H9 (cell line): ENCODE data around the gene MGAT5B. TPM values are rescaled to one million over a fixed set of nuclear protein-coding genes. Genes with fewer than 3 reads are reported as not detected.

Source experiments
- DNase-seq: peaks from one replicate; pipeline ENCODE4 v3.0.0-alpha.2; 2017
- H2AFZ ChIP-seq: one replicate; pipeline ENCODE4 v1.6.1; 2013; ENCODE audit warnings: mild to moderate bottlenecking, low read length, control low read depth, moderate library complexity
- H2AK5ac ChIP-seq: 2 replicates; pipeline ENCODE4 v1.6.1; 2013; ENCODE audit warnings: low read length, control low read depth, mixed read lengths; ENCODE audit not compliant: insufficient read length
- H2BK120ac ChIP-seq: one replicate; pipeline ENCODE4 v1.6.1; 2013; ENCODE audit warnings: low read depth, mild to moderate bottlenecking, low read length, control low read depth, inconsistent platforms; ENCODE audit not compliant: poor library complexity, severe bottlenecking
- H2BK12ac ChIP-seq: 2 replicates; pipeline ENCODE4 v1.6.1; 2013; ENCODE audit warnings: low read length, control low read depth, mixed read lengths, low read depth; ENCODE audit not compliant: insufficient read length
- H2BK15ac ChIP-seq: 2 replicates; pipeline ENCODE4 v1.6.1; 2013; ENCODE audit warnings: low read depth, low read length, control low read depth
- H2BK20ac ChIP-seq: one replicate; pipeline ENCODE4 v1.6.1; 2013; ENCODE audit warnings: low read depth, mild to moderate bottlenecking, low read length, control low read depth, inconsistent platforms; ENCODE audit not compliant: poor library complexity, severe bottlenecking
- H2BK5ac ChIP-seq: 2 replicates; pipeline ENCODE4 v1.6.1; 2013; ENCODE audit warnings: low read length, control low read depth, mixed read lengths; ENCODE audit not compliant: insufficient read length
- H3K14ac ChIP-seq: 2 replicates; pipeline ENCODE4 v1.6.1; 2013; ENCODE audit warnings: low read length, control low read depth; ENCODE audit not compliant: insufficient read depth
- H3K18ac ChIP-seq: 2 replicates; pipeline ENCODE4 v1.6.1; 2013; ENCODE audit warnings: low read depth, mild to moderate bottlenecking, mixed read lengths, low read length, control low read depth; ENCODE audit not compliant: insufficient read length
- H3K23ac ChIP-seq: 2 replicates; pipeline ENCODE4 v1.6.1; 2013; ENCODE audit warnings: low read length, control low read depth, mixed read lengths, low read depth; ENCODE audit not compliant: insufficient read length
- H3K23me2 ChIP-seq: 2 replicates; pipeline ENCODE4 v1.6.1; 2013; ENCODE audit warnings: low read depth, mild to moderate bottlenecking, mixed read lengths, low read length, control low read depth; ENCODE audit not compliant: insufficient read length, poor library complexity, severe bottlenecking
- H3K27ac ChIP-seq: 2 replicates; pipeline ENCODE4 v1.5.1; 2013; ENCODE audit warnings: low read length, control low read depth, mixed read lengths, low read depth; ENCODE audit not compliant: insufficient read length
- H3K27me3 ChIP-seq: 2 replicates; pipeline ENCODE4 v1.6.1; 2013; ENCODE audit warnings: low read length, control low read depth, inconsistent platforms; ENCODE audit not compliant: insufficient read depth
- H3K4ac ChIP-seq: 2 replicates; pipeline ENCODE4 v1.6.1; 2013; ENCODE audit warnings: low read depth, mild to moderate bottlenecking, control low read depth, inconsistent platforms, low read length, moderate library complexity
- H3K4me1 ChIP-seq: 2 replicates; pipeline ENCODE4 v1.6.1; 2013; ENCODE audit warnings: low read length, control low read depth, inconsistent platforms; ENCODE audit not compliant: insufficient read depth
- H3K4me2 ChIP-seq: 2 replicates; pipeline ENCODE4 v1.6.1; 2013; ENCODE audit warnings: low read length, control low read depth, mixed read lengths; ENCODE audit not compliant: insufficient read length, insufficient read depth
- H3K56ac ChIP-seq: 2 replicates; pipeline ENCODE4 v1.6.1; 2013; ENCODE audit warnings: low read depth, mild to moderate bottlenecking, mixed read lengths, low read length, control low read depth; ENCODE audit not compliant: insufficient read length
- H3K79me1 ChIP-seq: 2 replicates; pipeline ENCODE4 v1.6.1; 2013; ENCODE audit warnings: low read depth, mild to moderate bottlenecking, moderate library complexity, low read length, control low read depth, inconsistent platforms; ENCODE audit not compliant: insufficient read depth, poor library complexity, severe bottlenecking
- H3K79me2 ChIP-seq: 2 replicates; pipeline ENCODE4 v1.6.1; 2013; ENCODE audit warnings: low read length, control low read depth, inconsistent platforms; ENCODE audit not compliant: insufficient read depth
- H3K9ac ChIP-seq: 2 replicates; pipeline ENCODE4 v1.6.1; 2013; ENCODE audit warnings: low read length, control low read depth, mixed read lengths; ENCODE audit not compliant: insufficient read length; ENCODE audit errors: extremely low read depth
- H3K9me3 ChIP-seq: one replicate; pipeline ENCODE4 v1.6.1; 2013; ENCODE audit warnings: low read depth, low read length, inconsistent platforms; ENCODE audit not compliant: control insufficient read depth
- H3T11ph ChIP-seq: one replicate; pipeline ENCODE4 v1.6.1; 2013; ENCODE audit warnings: mild to moderate bottlenecking, low read length, control low read depth, inconsistent platforms
- H4K20me1 ChIP-seq: one replicate; pipeline ENCODE4 v1.6.1; 2013; ENCODE audit not compliant: control insufficient read depth, insufficient read length, insufficient read depth
- H4K5ac ChIP-seq: 2 replicates; pipeline ENCODE4 v1.6.1; 2013; ENCODE audit warnings: low read depth, mild to moderate bottlenecking, mixed read lengths, low read length, control low read depth; ENCODE audit not compliant: insufficient read length
- H4K8ac ChIP-seq: replicated peaks from 2 replicates; pipeline ENCODE4 v1.6.1; 2013; ENCODE audit warnings: low read length, control low read depth, mixed read lengths, low read depth; ENCODE audit not compliant: insufficient read length
- H4K91ac ChIP-seq: 2 replicates; pipeline ENCODE4 v1.6.1; 2013; ENCODE audit warnings: low read depth, mild to moderate bottlenecking, moderate library complexity, mixed read lengths, low read length, control low read depth; ENCODE audit not compliant: insufficient read length
- H3K27ac Mint-ChIP-seq, 3 experiments: 2 replicates in 2 of 3; 3 replicates in 1 of 3; pipeline ENCODE4 v1.8.0; 2020 to 2021; ENCODE audit warnings: mixed read lengths in 3 of 3, mild to moderate bottlenecking in 1 of 3, moderate library complexity in 1 of 3
- H3K27me3 Mint-ChIP-seq: 2 replicates; pipeline ENCODE4 v1.8.0; 2021; ENCODE audit warnings: low read depth, mild to moderate bottlenecking, moderate library complexity, mixed read lengths
- H3K36me3 Mint-ChIP-seq, 3 experiments: 2 replicates in 2 of 3; 3 replicates in 1 of 3; pipeline ENCODE4 v1.8.0; 2020 to 2021; ENCODE audit warnings: low read depth in 3 of 3, mixed read lengths in 3 of 3; ENCODE audit not compliant: insufficient read depth in 1 of 3
- H3K4me1 Mint-ChIP-seq, 2 experiments: 2 replicates each; pipeline ENCODE4 v1.8.0; 2020; ENCODE audit warnings: mixed read lengths in 2 of 2
- H3K4me3 Mint-ChIP-seq, 2 experiments: 2 replicates in 1 of 2; 3 replicates in 1 of 2; pipeline ENCODE4 v1.8.0; 2020 to 2021; ENCODE audit warnings: mild to moderate bottlenecking in 2 of 2, mixed read lengths in 2 of 2, moderate library complexity in 1 of 2
- H3K9me3 Mint-ChIP-seq, 2 experiments: 2 replicates in 1 of 2; 3 replicates in 1 of 2; pipeline ENCODE4 v1.8.0; 2020; ENCODE audit warnings: mild to moderate bottlenecking in 2 of 2, mixed read lengths in 2 of 2, moderate library complexity in 1 of 2
- CTCF ChIP-seq: fragments of 200-600 bp; sonication (generic); conservative IDR thresholded peaks from 3 replicates; pipeline ENCODE4 v1.8.0; 2021; ENCODE audit warnings: antibody characterized with exemption, mild to moderate bottlenecking
- WGBS: extraction: QIAGEN DNeasy Blood & Tissue Kit; methylation state at CpG from one replicate; pipeline ENCODE4 v1.1.7; 2013; ENCODE audit warnings: missing lambda C conversion rate, low lambda C conversion rate, mixed read lengths; ENCODE audit not compliant: insufficient read length; ENCODE audit errors: extremely low coverage; 5-methylcytosine and 5-hydroxymethylcytosine counted together
- total RNA-seq: library from RNA; stranded (reverse); gene quantifications from 2 replicates; pipeline ENCODE4 v1.2.1, GENCODE V29; 2021

Gene MGAT5B
- total RNA-seq, 1 experiment from 2014 or later, result 4.9 TPM

GRCh38 chr17:76989519-76989918 lies 121.3 kb downstream of the MGAT5B start:
- H3K4me2 ChIP-seq, result no peak overlapping the region
- no CpG with 5 or more reads among the region's 5 CpGs for WGBS
- no peak overlapping the region for H3K56ac ChIP-seq
- H3K36me3 Mint-ChIP-seq, result no peaks in the 10 kb centered on the region; a peak in 1 of 7 replicates
- H3K79me1 ChIP-seq, result no peaks in the 10 kb centered on the region
- H4K8ac ChIP-seq, result no peak overlapping the region
- H3K9ac ChIP-seq, result no peak overlapping the region
- H3K9me3 ChIP-seq, result no peaks in the 10 kb centered on the region
- H3K27me3 ChIP-seq, result no peaks in the 10 kb centered on the region
- 0 out of 2 replicates have a peak, but pooled peaks cover under 1% of the 10 kb centered on the region for H3K4me1 ChIP-seq
- no peak overlapping the region for H3K23ac ChIP-seq
- no peak overlapping the region for H3K4ac ChIP-seq
- no peak overlapping the region for H4K5ac ChIP-seq
- no peak overlapping the region for H3K27ac ChIP-seq
- DNase-seq, result no peak
- H3T11ph ChIP-seq, result no peak overlapping the region
- no peak overlapping the region for H2BK5ac ChIP-seq
- H3K4me3 Mint-ChIP-seq, result no peak overlapping the region
- H3K23me2 ChIP-seq, result peaks cover 4% of the 10 kb centered on the region
- H2BK12ac ChIP-seq, result no peak overlapping the region
- H2BK120ac ChIP-seq, result no peak overlapping the region
- no peaks in the 10 kb centered on the region for H3K9me3 Mint-ChIP-seq
- no peaks in the 10 kb centered on the region for H3K79me2 ChIP-seq
- no peak overlapping the region for H2AK5ac ChIP-seq
- no peak overlapping the region for H2BK20ac ChIP-seq
- no peak overlapping the region for H3K14ac ChIP-seq
- H4K91ac ChIP-seq, result no peak overlapping the region
- H3K4me1 Mint-ChIP-seq, result peaks cover 11 to 49% of the 10 kb centered on the region in 2 experiments
- H2BK15ac ChIP-seq, result no peak overlapping the region
- H4K20me1 ChIP-seq, result no peaks in the 10 kb centered on the region
- H3K18ac ChIP-seq, result no peak overlapping the region
- no peak for TF ChIP-seq CTCF
- peaks cover 3% of the 10 kb centered on the region; the same call in 1 of the 2 replicates for H3K27me3 Mint-ChIP-seq
- H2AFZ ChIP-seq, result no peak overlapping the region
- no peak overlapping the region for H3K27ac Mint-ChIP-seq
